Measurements from ENCODE around the gene IQGAP2.

IQGAP2 gene

GRCh38 chr5:76439201-76439600 is 36.1 kb downstream of the IQGAP2 start:
- no peak overlapping the region for H3K27ac ChIP-seq (ENCODE audit: extremely low read depth, low read depth, low read length)
- no peaks in the 10 kb centered on the region for H3K4me1 ChIP-seq (ENCODE audit: control insufficient read depth, insufficient read depth, low read length)
- no peaks in the 10 kb centered on the region for H3K9me3 ChIP-seq (ENCODE audit: control insufficient read depth, insufficient read depth, low read depth, low read length)
- no peak overlapping the region for H3K4me3 ChIP-seq (ENCODE audit: low read depth, low read length)
- TF ChIP-seq ZNF629 (tag by site-specific recombination; IDR thresholded peaks at IDR 0.05) (no peak), ZNF514 (tag by site-specific recombination; IDR thresholded peaks at IDR 0.05) (no peak), INSM2 (tag by site-specific recombination; IDR thresholded peaks at IDR 0.05) (no peak), ZNF585B (tag by site-specific recombination; IDR thresholded peaks at IDR 0.05) (no peak), SCRT1 (tag by site-specific recombination; IDR thresholded peaks at IDR 0.05; ENCODE audit: borderline replicate concordance) (no peak), ZNF544 (tag by site-specific recombination; IDR thresholded peaks at IDR 0.05) (no peak)
- TF ChIP-seq, protein P1, sequence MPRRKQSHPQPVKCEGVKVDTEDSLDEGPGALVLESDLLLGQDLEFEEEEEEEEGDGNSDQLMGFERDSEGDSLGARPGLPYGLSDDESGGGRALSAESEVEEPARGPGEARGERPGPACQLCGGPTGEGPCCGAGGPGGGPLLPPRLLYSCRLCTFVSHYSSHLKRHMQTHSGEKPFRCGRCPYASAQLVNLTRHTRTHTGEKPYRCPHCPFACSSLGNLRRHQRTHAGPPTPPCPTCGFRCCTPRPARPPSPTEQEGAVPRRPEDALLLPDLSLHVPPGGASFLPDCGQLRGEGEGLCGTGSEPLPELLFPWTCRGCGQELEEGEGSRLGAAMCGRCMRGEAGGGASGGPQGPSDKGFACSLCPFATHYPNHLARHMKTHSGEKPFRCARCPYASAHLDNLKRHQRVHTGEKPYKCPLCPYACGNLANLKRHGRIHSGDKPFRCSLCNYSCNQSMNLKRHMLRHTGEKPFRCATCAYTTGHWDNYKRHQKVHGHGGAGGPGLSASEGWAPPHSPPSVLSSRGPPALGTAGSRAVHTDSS (tag by site-specific recombination; IDR thresholded peaks at IDR 0.05): no peak
- TF ChIP-seq, protein P2, sequence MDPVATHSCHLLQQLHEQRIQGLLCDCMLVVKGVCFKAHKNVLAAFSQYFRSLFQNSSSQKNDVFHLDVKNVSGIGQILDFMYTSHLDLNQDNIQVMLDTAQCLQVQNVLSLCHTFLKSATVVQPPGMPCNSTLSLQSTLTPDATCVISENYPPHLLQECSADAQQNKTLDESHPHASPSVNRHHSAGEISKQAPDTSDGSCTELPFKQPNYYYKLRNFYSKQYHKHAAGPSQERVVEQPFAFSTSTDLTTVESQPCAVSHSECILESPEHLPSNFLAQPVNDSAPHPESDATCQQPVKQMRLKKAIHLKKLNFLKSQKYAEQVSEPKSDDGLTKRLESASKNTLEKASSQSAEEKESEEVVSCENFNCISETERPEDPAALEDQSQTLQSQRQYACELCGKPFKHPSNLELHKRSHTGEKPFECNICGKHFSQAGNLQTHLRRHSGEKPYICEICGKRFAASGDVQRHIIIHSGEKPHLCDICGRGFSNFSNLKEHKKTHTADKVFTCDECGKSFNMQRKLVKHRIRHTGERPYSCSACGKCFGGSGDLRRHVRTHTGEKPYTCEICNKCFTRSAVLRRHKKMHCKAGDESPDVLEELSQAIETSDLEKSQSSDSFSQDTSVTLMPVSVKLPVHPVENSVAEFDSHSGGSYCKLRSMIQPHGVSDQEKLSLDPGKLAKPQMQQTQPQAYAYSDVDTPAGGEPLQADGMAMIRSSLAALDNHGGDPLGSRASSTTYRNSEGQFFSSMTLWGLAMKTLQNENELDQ (tag by site-specific recombination; IDR thresholded peaks at IDR 0.05; ENCODE audit: low read depth): no peak
- H3K36me3 ChIP-seq (ENCODE audit: control insufficient read depth in 2 of 2, insufficient read depth in 1 of 2, low read length in 2 of 2): no peaks in the 10 kb centered on the region
- ChIA-PET POLR2A (no interaction called here), CTCF (no interaction called here)

DNA sequence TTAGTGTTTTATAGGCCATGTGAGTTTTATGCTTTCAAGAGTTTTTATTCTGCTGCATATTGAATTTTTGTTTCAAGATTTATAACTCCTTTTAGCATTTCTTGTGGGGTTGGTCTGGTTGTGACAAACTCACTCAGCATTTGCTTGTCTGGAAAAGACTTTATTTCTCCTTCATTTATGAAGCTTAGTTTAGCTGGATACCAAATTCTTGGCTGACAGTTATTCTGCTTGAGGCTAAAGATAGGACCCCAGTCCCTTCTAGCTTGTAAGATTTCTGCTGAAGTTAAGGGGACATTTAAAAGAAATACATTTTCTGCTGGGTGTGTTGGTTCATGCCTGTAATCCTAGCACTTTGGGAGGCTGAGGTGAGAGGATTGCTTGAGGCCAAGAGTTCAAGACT is 36.8 kb downstream of the IQGAP2 start:
- no peaks in the 10 kb centered on the region for H3K36me3 ChIP-seq (ENCODE audit: control insufficient read depth in 2 of 2, insufficient read depth in 1 of 2, low read length in 2 of 2)
- no peak overlapping the region for H3K27ac ChIP-seq (ENCODE audit: extremely low read depth, low read depth, low read length)
- no peaks in the 10 kb centered on the region for H3K9me3 ChIP-seq (ENCODE audit: control insufficient read depth, insufficient read depth, low read depth, low read length)
- H3K4me3 ChIP-seq (ENCODE audit: low read depth, low read length): no peak overlapping the region
- POLR2A ChIA-PET: no interaction called here
- H3K4me1 ChIP-seq (ENCODE audit: control insufficient read depth, insufficient read depth, low read length): no peaks in the 10 kb centered on the region
- CTCF ChIA-PET: interaction anchor here (0.5 kb wide), 1 partner anchor 36 kb away, joined by 3 read pairs; no protein-coding TSS in a partner anchor
- no peak for TF ChIP-seq ZNF610 (tag by site-specific recombination; IDR thresholded peaks at IDR 0.05; ENCODE audit: borderline replicate concordance)
- TF ChIP-seq ZNF639 (tag by site-specific recombination; IDR thresholded peaks at IDR 0.05): no peak
- TF ChIP-seq BCL6B (tag by site-specific recombination; IDR thresholded peaks at IDR 0.05): no peak
- no peak for TF ChIP-seq KLF10 (tag by site-specific recombination; IDR thresholded peaks at IDR 0.05)
- TF ChIP-seq, protein P3, sequence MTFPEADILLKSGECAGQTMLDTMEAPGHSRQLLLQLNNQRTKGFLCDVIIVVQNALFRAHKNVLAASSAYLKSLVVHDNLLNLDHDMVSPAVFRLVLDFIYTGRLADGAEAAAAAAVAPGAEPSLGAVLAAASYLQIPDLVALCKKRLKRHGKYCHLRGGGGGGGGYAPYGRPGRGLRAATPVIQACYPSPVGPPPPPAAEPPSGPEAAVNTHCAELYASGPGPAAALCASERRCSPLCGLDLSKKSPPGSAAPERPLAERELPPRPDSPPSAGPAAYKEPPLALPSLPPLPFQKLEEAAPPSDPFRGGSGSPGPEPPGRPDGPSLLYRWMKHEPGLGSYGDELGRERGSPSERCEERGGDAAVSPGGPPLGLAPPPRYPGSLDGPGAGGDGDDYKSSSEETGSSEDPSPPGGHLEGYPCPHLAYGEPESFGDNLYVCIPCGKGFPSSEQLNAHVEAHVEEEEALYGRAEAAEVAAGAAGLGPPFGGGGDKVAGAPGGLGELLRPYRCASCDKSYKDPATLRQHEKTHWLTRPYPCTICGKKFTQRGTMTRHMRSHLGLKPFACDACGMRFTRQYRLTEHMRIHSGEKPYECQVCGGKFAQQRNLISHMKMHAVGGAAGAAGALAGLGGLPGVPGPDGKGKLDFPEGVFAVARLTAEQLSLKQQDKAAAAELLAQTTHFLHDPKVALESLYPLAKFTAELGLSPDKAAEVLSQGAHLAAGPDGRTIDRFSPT (tag by site-specific recombination; IDR thresholded peaks at IDR 0.05): no peak
- no peak for TF ChIP-seq ZNF530 (tag by site-specific recombination; IDR thresholded peaks at IDR 0.05; ENCODE audit: low read depth)
- no peak for TF ChIP-seq YY2 (tag by site-specific recombination; IDR thresholded peaks at IDR 0.05)
- TF ChIP-seq ZNF600 (tag by site-specific recombination; IDR thresholded peaks at IDR 0.05): no peak
- TF ChIP-seq, protein P4, sequence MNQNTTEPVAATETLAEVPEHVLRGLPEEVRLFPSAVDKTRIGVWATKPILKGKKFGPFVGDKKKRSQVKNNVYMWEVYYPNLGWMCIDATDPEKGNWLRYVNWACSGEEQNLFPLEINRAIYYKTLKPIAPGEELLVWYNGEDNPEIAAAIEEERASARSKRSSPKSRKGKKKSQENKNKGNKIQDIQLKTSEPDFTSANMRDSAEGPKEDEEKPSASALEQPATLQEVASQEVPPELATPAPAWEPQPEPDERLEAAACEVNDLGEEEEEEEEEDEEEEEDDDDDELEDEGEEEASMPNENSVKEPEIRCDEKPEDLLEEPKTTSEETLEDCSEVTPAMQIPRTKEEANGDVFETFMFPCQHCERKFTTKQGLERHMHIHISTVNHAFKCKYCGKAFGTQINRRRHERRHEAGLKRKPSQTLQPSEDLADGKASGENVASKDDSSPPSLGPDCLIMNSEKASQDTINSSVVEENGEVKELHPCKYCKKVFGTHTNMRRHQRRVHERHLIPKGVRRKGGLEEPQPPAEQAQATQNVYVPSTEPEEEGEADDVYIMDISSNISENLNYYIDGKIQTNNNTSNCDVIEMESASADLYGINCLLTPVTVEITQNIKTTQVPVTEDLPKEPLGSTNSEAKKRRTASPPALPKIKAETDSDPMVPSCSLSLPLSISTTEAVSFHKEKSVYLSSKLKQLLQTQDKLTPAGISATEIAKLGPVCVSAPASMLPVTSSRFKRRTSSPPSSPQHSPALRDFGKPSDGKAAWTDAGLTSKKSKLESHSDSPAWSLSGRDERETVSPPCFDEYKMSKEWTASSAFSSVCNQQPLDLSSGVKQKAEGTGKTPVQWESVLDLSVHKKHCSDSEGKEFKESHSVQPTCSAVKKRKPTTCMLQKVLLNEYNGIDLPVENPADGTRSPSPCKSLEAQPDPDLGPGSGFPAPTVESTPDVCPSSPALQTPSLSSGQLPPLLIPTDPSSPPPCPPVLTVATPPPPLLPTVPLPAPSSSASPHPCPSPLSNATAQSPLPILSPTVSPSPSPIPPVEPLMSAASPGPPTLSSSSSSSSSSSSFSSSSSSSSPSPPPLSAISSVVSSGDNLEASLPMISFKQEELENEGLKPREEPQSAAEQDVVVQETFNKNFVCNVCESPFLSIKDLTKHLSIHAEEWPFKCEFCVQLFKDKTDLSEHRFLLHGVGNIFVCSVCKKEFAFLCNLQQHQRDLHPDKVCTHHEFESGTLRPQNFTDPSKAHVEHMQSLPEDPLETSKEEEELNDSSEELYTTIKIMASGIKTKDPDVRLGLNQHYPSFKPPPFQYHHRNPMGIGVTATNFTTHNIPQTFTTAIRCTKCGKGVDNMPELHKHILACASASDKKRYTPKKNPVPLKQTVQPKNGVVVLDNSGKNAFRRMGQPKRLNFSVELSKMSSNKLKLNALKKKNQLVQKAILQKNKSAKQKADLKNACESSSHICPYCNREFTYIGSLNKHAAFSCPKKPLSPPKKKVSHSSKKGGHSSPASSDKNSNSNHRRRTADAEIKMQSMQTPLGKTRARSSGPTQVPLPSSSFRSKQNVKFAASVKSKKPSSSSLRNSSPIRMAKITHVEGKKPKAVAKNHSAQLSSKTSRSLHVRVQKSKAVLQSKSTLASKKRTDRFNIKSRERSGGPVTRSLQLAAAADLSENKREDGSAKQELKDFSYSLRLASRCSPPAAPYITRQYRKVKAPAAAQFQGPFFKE (tag by site-specific recombination; IDR thresholded peaks at IDR 0.05; ENCODE audit: borderline replicate concordance): no peak
- TF ChIP-seq ZNF202 (tag by site-specific recombination; IDR thresholded peaks at IDR 0.05; ENCODE audit: borderline replicate concordance): no peak

Data from HEK293 (cell line).